Caco-2 (cell line): ENCODE results near the gene LRG1. TPM values are rescaled to one million over a fixed set of nuclear protein-coding genes. Genes with fewer than 3 reads are reported as not detected.

Experiments
- BruUV-seq: library from RNA; stranded (reverse); fragments of 400-500 nt; replicated peaks from 2 replicates; lab custom pipeline; 2021; lab: Mats Ljungman, UMichigan
- CTCF ChIA-PET: fragments of 300-600 bp; sonication (Branson Sonifier 250); formaldehyde crosslinking; loops from one replicate; lab custom pipeline; 2022; ENCODE audit warnings: antibody characterized with exemption; lab: Charles Lee
- POLR2A ChIA-PET: fragments of 300-600 bp; sonication (Branson Sonifier 250); formaldehyde crosslinking; loops from one replicate; lab custom pipeline; 2022; ENCODE audit warnings: antibody characterized with exemption; lab: Charles Lee
- DNase-seq, 2 experiments: peaks; one replicate each; pipeline versions ENCODE4 v3.0.0 to v3.0.0-alpha.2; 2020 to 2022
- H3K27me3 ChIP-seq: replicated peaks from 2 replicates; pipeline ENCODE4 v1.6.0; 2011; ENCODE audit warnings: low read length; ENCODE audit not compliant: control insufficient read depth, insufficient read depth
- H3K36me3 ChIP-seq: 2 replicates; pipeline ENCODE4 v1.5.1; 2011; ENCODE audit warnings: low read length; ENCODE audit not compliant: control insufficient read depth, insufficient read depth
- H3K4me1 ChIP-seq: fragments of 250-450 bp; sonication (Bioruptor Pico); 2 replicates; pipeline ENCODE4 v1.5.1; 2020; ENCODE audit warnings: mild to moderate bottlenecking
- H3K4me3 ChIP-seq: 2 replicates; pipeline ENCODE4 v1.5.1; 2011; ENCODE audit warnings: low read depth, mild to moderate bottlenecking, control low read depth, low read length
- H3K9me3 ChIP-seq: fragments of 250-450 bp; sonication (Bioruptor Pico); 2 replicates; pipeline ENCODE4 v1.5.1; 2020; ENCODE audit warnings: mild to moderate bottlenecking, moderate library complexity
- H3K27ac Mint-ChIP-seq: one replicate; pipeline ENCODE4 v1.8.0; 2022; ENCODE audit warnings: mixed read lengths; ENCODE audit not compliant: unreplicated experiment
- H3K27me3 Mint-ChIP-seq: one replicate; pipeline ENCODE4 v1.8.0; 2022; ENCODE audit warnings: mixed read lengths; ENCODE audit not compliant: insufficient read depth, unreplicated experiment
- H3K36me3 Mint-ChIP-seq: one replicate; pipeline ENCODE4 v1.8.0; 2022; ENCODE audit warnings: mild to moderate bottlenecking, mixed read lengths; ENCODE audit not compliant: insufficient read depth, unreplicated experiment
- H3K4me1 Mint-ChIP-seq: one replicate; pipeline ENCODE4 v1.8.0; 2022; ENCODE audit warnings: low read depth, mixed read lengths; ENCODE audit not compliant: unreplicated experiment
- H3K4me3 Mint-ChIP-seq: one replicate; pipeline ENCODE4 v1.8.0; 2022; ENCODE audit warnings: mild to moderate bottlenecking, moderate library complexity, mixed read lengths; ENCODE audit not compliant: unreplicated experiment
- H3K9me3 Mint-ChIP-seq: one replicate; pipeline ENCODE4 v1.8.0; 2022; ENCODE audit warnings: mixed read lengths; ENCODE audit not compliant: unreplicated experiment
- intact Hi-C: fragments of 100-400 bp; cut with micrococcal nuclease; formaldehyde crosslinking; loops from one replicate; pipeline ENCODE4 v1.10.0; 2022; ENCODE audit not compliant: unreplicated experiment
- total RNA-seq: library from RNA; stranded (reverse); gene quantifications from 2 replicates; pipeline ENCODE4 v1.2.3, GENCODE V29; 2022
- TF ChIP-seq, protein P1 (sequence below), 2 experiments: fragments of 200-600 bp in 1 of 2; IDR thresholded peaks; 1 replicate in 1 of 2; 2 replicates in 1 of 2; pipeline versions ENCODE4 v1.5.1 to v1.8.0; 2011 to 2022; ENCODE audit warnings: antibody characterized with exemption in 1 of 2, control low read depth in 1 of 2, inconsistent platforms in 1 of 2, low read depth in 1 of 2, low read length in 1 of 2, mild to moderate bottlenecking in 1 of 2, moderate library complexity in 1 of 2; ENCODE audit not compliant: insufficient read depth in 1 of 2, severe bottlenecking in 1 of 2, unreplicated experiment in 1 of 2

Gene LRG1
- total RNA-seq, 1 experiment from 2014 or later, result 0.61 TPM

DNA sequence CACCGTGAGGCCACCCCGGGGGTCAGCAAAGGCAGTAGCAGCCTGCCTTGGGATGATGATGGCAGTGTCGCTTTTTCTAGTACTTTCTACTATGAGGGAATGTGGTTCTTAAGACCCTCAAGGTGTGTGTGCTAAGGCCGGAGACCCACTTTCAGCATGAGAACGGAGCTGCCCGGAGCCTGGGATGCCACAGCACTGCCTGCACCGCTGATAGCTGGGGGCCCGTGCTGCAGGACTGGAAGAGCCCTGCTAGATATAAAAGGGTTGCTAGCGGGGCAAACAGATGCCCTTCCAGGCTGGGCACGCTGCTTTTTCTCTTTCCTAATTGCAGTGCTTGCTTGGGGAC, 36.0 kb downstream of the LRG1 start:
- Histone ChIP-seq H3K4me1 (no peaks in the 10 kb centered on the region), H3K36me3 (no peaks in the 10 kb centered on the region), H3K4me3 (no peak overlapping the region), H3K9me3 (no peaks in the 10 kb centered on the region), H3K27me3 (no peaks in the 10 kb centered on the region)
- intact Hi-C loops, result no loop called here
- Mint-ChIP-seq H3K36me3 (peaks cover 42% of the 10 kb centered on the region), H3K27me3 (no peaks in the 10 kb centered on the region), H3K27ac (no peak overlapping the region), H3K4me1 (no peaks in the 10 kb centered on the region), H3K4me3 (no peak overlapping the region), H3K9me3 (no peaks in the 10 kb centered on the region)
- ChIA-PET POLR2A (no interaction called here), CTCF (no interaction called here)
- no peak for DNase-seq
- TF ChIP-seq, protein P1, sequence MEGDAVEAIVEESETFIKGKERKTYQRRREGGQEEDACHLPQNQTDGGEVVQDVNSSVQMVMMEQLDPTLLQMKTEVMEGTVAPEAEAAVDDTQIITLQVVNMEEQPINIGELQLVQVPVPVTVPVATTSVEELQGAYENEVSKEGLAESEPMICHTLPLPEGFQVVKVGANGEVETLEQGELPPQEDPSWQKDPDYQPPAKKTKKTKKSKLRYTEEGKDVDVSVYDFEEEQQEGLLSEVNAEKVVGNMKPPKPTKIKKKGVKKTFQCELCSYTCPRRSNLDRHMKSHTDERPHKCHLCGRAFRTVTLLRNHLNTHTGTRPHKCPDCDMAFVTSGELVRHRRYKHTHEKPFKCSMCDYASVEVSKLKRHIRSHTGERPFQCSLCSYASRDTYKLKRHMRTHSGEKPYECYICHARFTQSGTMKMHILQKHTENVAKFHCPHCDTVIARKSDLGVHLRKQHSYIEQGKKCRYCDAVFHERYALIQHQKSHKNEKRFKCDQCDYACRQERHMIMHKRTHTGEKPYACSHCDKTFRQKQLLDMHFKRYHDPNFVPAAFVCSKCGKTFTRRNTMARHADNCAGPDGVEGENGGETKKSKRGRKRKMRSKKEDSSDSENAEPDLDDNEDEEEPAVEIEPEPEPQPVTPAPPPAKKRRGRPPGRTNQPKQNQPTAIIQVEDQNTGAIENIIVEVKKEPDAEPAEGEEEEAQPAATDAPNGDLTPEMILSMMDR (IDR thresholded peaks at IDR 0.05; ENCODE audit: insufficient read depth in 1 of 2, low read depth in 1 of 2, low read length in 1 of 2, severe bottlenecking in 1 of 2, unreplicated experiment in 1 of 2), result no peak
- BruUV-seq, result no TSS peak

DNA sequence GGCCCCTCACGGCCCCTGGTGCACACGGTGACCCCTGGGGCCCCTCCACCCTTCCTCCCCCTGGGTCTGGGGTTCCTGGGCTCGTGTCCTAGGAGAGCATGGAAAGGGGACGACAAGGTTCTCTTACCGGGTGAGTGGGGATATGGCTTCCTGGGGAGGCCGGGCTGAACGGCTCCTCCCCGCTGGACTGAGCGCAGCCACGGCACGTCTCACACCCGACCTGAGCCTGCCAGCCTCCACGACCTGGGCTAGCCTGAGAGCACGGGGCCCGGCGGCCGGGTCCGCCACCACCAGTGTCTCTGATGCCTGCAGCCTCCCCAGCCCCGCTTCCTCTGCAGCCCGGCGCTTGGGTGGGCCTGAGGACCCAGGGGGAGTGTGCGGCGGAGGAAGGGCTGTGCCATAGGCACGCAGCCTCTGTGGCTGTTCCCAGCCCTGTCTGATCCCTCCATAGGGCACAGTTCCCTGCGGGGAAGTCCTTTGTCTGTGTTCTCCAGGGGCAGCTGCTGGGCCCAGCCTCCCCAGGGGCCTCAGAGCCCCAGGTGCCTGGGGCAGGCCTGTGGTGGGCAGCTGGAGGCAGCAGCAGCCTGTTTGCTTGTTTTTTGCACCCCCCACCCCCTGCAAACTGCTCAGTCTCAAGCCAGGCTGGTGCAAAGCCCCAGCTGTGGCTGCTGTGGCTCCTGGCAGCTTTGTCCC, 36.6 kb downstream of the LRG1 start:
- no peak for DNase-seq
- TF ChIP-seq, protein P1 (IDR thresholded peaks at IDR 0.05; ENCODE audit: insufficient read depth in 1 of 2, low read depth in 1 of 2, low read length in 1 of 2, severe bottlenecking in 1 of 2, unreplicated experiment in 1 of 2), result no peak
- CTCF ChIA-PET, result no interaction called here
- H3K4me3 Mint-ChIP-seq, result no peak overlapping the region
- H3K4me1 ChIP-seq, result no peaks in the 10 kb centered on the region
- H3K4me3 ChIP-seq, result no peak overlapping the region
- BruUV-seq, result no TSS peak
- intact Hi-C loops, result no loop called here
- H3K4me1 Mint-ChIP-seq, result no peaks in the 10 kb centered on the region
- POLR2A ChIA-PET, result no interaction called here
- H3K9me3 ChIP-seq, result no peaks in the 10 kb centered on the region
- H3K27ac Mint-ChIP-seq, result no peak overlapping the region
- H3K27me3 ChIP-seq, result no peaks in the 10 kb centered on the region
- H3K36me3 ChIP-seq, result no peaks in the 10 kb centered on the region
- peaks cover 37% of the 10 kb centered on the region for H3K36me3 Mint-ChIP-seq
- no peaks in the 10 kb centered on the region for H3K9me3 Mint-ChIP-seq
- H3K27me3 Mint-ChIP-seq, result no peaks in the 10 kb centered on the region

DNA sequence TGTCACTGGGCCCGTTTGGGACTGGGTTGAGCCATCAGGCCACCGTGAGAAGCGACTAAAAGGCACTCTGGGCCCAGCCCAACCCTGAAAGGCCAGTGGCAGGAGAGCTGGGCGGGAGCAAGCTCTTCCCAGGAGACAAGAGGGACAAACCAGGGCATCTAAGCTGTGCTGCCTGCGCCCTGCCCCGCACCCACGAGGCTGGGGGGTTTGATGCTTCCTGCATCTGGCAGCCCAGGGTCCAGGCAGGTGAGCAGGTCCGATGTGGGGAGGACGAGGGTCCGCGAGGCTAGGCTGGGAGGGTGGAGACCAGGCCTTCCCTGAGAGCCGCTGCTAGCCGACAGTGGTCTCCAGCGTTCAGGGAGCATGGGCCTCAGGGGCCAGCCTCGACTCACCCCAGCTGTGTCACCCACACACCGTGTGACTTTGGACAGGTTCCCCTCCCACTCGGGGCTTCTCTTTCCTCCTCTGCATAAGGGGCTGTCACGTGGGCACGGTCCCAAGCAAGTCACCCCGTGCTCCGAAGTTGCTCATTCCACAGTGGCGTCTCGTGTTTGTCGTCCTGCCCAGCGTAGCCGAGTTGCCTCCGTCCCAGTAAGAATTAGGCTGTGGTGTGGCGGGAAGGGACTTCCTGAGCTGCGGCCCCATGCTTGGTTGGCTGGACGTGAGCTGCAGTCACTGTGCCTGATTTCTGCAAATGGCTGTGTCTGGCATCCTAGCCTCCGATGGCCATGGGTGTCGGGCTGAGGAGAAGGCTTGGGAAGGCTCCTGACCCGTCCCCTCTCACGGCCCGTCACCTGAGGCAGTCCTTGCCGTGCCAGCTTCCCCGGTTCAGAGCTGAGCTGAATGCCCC, 37.3 kb downstream of the LRG1 start:
- Mint-ChIP-seq H3K4me3 (no peak overlapping the region), H3K9me3 (no peaks in the 10 kb centered on the region), H3K27ac (no peak overlapping the region), H3K4me1 (no peaks in the 10 kb centered on the region), H3K27me3 (no peaks in the 10 kb centered on the region), H3K36me3 (peaks cover 33% of the 10 kb centered on the region)
- TF ChIP-seq, protein P1 (IDR thresholded peaks at IDR 0.05; ENCODE audit: insufficient read depth in 1 of 2, low read depth in 1 of 2, low read length in 1 of 2, severe bottlenecking in 1 of 2, unreplicated experiment in 1 of 2), result no peak
- ChIA-PET CTCF (no interaction called here), POLR2A (no interaction called here)
- no peak for DNase-seq
- H3K4me3 ChIP-seq, result no peak overlapping the region
- no peaks in the 10 kb centered on the region for H3K36me3 ChIP-seq
- intact Hi-C loops, result no loop called here
- BruUV-seq, result no TSS peak
- H3K27me3 ChIP-seq, result no peaks in the 10 kb centered on the region
- no peaks in the 10 kb centered on the region for H3K9me3 ChIP-seq
- H3K4me1 ChIP-seq, result no peaks in the 10 kb centered on the region
